Vagina (tissue), 2 donors: ENCODE measurements around the gene GBF1. TPM values are rescaled to one million over a fixed set of nuclear protein-coding genes. Genes with fewer than 3 reads are reported as not detected.

Source experiments
- DNase-seq, 2 donors: peaks; one replicate each; pipeline ENCODE4 v3.0.0-alpha.2; 2017; ENCODE audit errors: extremely low spot score in 2 of 2
- H3K27ac ChIP-seq: fragments of 200-600 bp; sonication (generic); one replicate; pipeline ENCODE4 v1.5.1; 2019
- H3K27me3 ChIP-seq: fragments of 200-600 bp; sonication (generic); one replicate; pipeline ENCODE4 v1.5.1; 2019
- H3K36me3 ChIP-seq, 2 donors: fragments of 200-600 bp; sonication (generic); one replicate each; pipeline ENCODE4 v1.5.1; 2017 to 2019
- H3K4me1 ChIP-seq: fragments of 200-600 bp; sonication (generic); one replicate; pipeline ENCODE4 v1.5.1; 2019
- H3K4me3 ChIP-seq, 2 donors: fragments of 200-600 bp; sonication (generic); 1 replicate in 1 of 2; 2 replicates in 1 of 2; pipeline ENCODE4 v1.5.1; 2016 to 2019
- H3K9me3 ChIP-seq: fragments of 200-600 bp; sonication (generic); one replicate; pipeline ENCODE4 v1.5.1; 2019
- POLR2A ChIP-seq, 2 donors: fragments of 450-650 bp; IDR thresholded peaks; one replicate each; pipeline ENCODE4 v1.6.1; 2017; ENCODE audit warnings: antibody characterized with exemption in 2 of 2, mild to moderate bottlenecking in 2 of 2, moderate library complexity in 2 of 2
- POLR2AphosphoS5 ChIP-seq, 2 donors: sonication (generic); formaldehyde crosslinking; IDR thresholded peaks; one replicate each; pipeline ENCODE4 v1.9.0; 2017; ENCODE audit warnings: antibody characterized with exemption in 2 of 2, mild to moderate bottlenecking in 2 of 2, low read depth in 1 of 2; ENCODE audit not compliant: insufficient read depth in 1 of 2
- intact Hi-C: fragments of 100-400 bp; cut with DNase I; formaldehyde crosslinking; loops from one replicate; pipeline ENCODE4 v1.15.1; 2023
- total RNA-seq: library from RNA; depleted of rRNA; stranded (reverse); fragments of >200 nt; gene quantifications from one replicate; pipeline ENCODE4 v1.2.3, GENCODE V29; 2016
- TF ChIP-seq, protein P1 (sequence below), 3 experiments: fragments of 450-650 bp in 2 of 3; fragments of 200-600 bp in 1 of 3; sonication (generic) in 1 of 3; IDR thresholded peaks; one replicate each; pipeline ENCODE4 v1.5.1; 2017 to 2019; ENCODE audit warnings: antibody characterized with exemption in 3 of 3, mild to moderate bottlenecking in 2 of 3, moderate library complexity in 2 of 3

GBF1 gene
- total RNA-seq, 1 donor from 2014 or later, result 48.9 TPM

DNA sequence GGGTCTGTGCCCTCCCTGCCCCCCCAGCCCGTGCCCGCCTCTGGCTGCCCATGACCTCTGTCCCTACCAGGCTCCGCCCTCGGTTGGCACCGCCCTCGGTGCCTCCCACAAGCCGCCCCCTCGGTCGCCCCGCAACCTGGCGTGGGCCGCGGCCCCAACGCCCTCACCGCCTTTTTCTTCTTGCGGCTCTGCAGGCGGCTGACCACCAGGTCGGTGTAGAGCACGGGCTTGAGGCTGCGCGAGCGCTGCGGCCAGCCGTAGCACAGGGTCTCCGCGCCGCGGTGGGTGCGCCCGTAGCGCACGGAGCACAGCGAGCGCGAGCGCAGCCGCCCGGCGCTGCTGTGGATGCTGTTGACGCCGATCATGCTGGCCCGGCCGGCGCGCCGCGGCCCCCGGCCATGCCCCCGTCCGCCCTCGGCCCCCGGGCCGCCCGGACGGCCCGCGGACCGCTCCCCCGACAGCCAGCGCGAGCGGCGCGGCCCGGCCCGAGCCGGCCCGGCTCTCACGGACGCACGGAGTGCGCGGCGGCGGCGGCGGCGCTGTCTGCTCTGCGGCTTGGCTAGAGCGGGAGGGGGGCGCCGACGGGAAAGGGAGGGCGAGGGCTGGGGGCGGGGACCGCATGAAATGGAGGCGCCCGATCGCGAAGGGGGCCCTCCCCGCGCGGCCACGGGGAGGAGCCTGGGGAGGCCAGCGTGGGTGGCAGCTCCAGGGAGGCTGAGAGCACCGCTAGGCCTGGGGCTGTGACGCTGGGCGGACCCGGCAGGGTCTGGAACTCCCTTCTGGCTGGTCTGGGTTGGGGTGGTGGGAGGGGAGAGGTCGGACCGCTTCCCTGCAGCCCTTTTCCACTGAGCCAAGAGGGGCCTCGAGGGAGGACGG lies 163.6 kb downstream of the GBF1 start:
- Histone ChIP-seq H3K9me3 (no peaks in the 10 kb centered on the region), H3K4me1 (peaks cover 27% of the 10 kb centered on the region), H3K4me3 (peak overlapping the region; percentile 40 to 49), H3K27ac (peak overlapping the region; percentile 73), H3K36me3 (no peaks in the 10 kb centered on the region), H3K27me3 (peaks cover 6% of the 10 kb centered on the region)
- DNase-seq, result no peak
- TF ChIP-seq, protein P1, sequence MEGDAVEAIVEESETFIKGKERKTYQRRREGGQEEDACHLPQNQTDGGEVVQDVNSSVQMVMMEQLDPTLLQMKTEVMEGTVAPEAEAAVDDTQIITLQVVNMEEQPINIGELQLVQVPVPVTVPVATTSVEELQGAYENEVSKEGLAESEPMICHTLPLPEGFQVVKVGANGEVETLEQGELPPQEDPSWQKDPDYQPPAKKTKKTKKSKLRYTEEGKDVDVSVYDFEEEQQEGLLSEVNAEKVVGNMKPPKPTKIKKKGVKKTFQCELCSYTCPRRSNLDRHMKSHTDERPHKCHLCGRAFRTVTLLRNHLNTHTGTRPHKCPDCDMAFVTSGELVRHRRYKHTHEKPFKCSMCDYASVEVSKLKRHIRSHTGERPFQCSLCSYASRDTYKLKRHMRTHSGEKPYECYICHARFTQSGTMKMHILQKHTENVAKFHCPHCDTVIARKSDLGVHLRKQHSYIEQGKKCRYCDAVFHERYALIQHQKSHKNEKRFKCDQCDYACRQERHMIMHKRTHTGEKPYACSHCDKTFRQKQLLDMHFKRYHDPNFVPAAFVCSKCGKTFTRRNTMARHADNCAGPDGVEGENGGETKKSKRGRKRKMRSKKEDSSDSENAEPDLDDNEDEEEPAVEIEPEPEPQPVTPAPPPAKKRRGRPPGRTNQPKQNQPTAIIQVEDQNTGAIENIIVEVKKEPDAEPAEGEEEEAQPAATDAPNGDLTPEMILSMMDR (IDR thresholded peaks at IDR 0.05), result no peak
- TF ChIP-seq POLR2A (IDR thresholded peaks at IDR 0.05), result no peak
- TF ChIP-seq POLR2AphosphoS5 (IDR thresholded peaks at IDR 0.05; ENCODE audit: insufficient read depth in 1 of 2, low read depth in 1 of 2), result peak in 1 of 2 donors; percentile 61
- intact Hi-C loops, result no loop called here

DNA sequence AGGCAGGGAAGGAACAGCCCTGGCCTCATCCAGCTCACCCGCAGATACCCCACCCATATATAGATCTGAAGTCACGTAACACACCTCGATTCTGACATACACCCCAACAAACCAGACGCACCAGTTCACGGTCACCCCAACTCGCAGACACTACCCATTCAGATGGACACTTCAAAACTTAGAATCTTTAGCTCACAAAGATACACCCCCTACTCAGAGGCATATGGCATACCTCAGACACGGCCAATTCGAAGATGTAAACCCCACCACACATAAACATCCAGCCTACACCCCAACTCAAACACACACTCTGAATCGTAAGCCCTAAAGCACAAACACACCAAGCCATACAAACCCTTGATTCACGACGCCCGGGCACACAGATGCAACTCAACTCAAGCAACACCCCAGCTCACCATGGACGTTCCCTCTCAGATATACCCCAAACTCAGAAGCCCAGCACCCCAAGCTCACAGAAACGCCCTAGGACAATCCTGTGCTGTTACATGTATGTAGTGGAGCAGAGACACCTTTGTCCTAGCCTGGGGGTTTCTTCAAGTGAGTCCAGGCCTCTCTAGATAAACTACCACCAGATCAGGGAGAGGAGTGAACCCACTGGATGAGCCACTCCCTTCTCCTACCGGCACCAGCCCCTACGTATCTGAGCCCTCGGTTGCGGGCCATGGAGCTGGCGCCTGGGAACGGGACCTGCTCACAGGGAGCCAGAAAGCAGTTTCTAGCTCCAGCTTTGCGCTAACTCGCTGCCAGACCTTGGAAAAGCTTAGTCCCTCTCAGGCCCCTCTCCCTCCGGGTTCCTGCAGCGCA lies 164.5 kb downstream of the GBF1 start:
- TF ChIP-seq POLR2A (IDR thresholded peaks at IDR 0.05) (no peak), POLR2AphosphoS5 (IDR thresholded peaks at IDR 0.05; ENCODE audit: insufficient read depth in 1 of 2, low read depth in 1 of 2) (peak in 1 of 2 donors; percentile 2)
- TF ChIP-seq, protein P1 (IDR thresholded peaks at IDR 0.05), result no peak
- intact Hi-C loops, result no loop called here
- H3K27ac ChIP-seq, result peak overlapping the region; percentile 73
- H3K36me3 ChIP-seq, result no peaks in the 10 kb centered on the region
- no peaks in the 10 kb centered on the region for H3K9me3 ChIP-seq
- peaks cover 6% of the 10 kb centered on the region for H3K27me3 ChIP-seq
- peak overlapping the region; percentile 40 to 49 for H3K4me3 ChIP-seq
- no peak for DNase-seq
- peaks cover 27% of the 10 kb centered on the region for H3K4me1 ChIP-seq

DNA sequence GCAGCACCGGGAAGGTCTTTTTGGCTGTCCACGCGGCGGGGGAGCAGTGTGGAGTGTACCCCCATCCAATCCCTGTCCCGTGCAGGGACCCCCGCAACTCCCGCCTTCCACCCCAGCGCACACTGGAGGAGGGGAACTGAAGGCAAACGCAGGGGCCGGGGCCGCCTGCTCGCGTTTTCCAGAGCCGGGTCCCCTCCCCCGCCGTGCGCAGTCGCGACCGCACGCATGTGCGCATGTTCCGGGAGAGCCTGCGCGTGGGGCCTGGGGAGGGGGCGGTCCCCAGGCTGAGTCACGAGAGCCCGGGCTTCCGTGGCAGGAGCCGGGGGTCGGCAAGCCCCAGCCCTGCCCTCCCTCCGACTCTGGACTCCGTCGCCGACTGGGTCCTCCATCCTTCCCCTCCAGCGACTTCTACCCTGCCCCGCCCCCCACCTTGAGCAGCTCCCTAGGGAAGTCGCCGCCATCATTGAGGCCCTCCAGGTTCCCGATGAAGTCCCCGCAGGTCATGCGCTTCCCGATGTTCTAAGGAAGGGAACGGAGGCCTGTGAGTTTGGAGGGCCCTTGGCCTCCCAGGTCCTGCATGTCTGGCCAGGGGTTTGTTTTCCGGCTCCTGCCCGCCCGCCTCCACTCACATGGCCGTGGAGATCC lies 165.2 kb downstream of the GBF1 start:
- H3K27ac ChIP-seq, result peak overlapping the region; percentile 73
- intact Hi-C loops, result no loop called here
- H3K4me1 ChIP-seq, result peaks cover 27% of the 10 kb centered on the region
- no peak for DNase-seq
- H3K9me3 ChIP-seq, result no peaks in the 10 kb centered on the region
- TF ChIP-seq POLR2AphosphoS5 (IDR thresholded peaks at IDR 0.05; ENCODE audit: insufficient read depth in 1 of 2, low read depth in 1 of 2), result peak in 1 of 2 donors; percentile 85
- peak in 1 of 2 donors; percentile 27 for TF ChIP-seq POLR2A (IDR thresholded peaks at IDR 0.05)
- TF ChIP-seq, protein P1 (IDR thresholded peaks at IDR 0.05), result no peak
- peaks cover 6% of the 10 kb centered on the region for H3K27me3 ChIP-seq
- no peaks in the 10 kb centered on the region for H3K36me3 ChIP-seq
- peak overlapping the region; percentile 40 to 49 for H3K4me3 ChIP-seq

DNA sequence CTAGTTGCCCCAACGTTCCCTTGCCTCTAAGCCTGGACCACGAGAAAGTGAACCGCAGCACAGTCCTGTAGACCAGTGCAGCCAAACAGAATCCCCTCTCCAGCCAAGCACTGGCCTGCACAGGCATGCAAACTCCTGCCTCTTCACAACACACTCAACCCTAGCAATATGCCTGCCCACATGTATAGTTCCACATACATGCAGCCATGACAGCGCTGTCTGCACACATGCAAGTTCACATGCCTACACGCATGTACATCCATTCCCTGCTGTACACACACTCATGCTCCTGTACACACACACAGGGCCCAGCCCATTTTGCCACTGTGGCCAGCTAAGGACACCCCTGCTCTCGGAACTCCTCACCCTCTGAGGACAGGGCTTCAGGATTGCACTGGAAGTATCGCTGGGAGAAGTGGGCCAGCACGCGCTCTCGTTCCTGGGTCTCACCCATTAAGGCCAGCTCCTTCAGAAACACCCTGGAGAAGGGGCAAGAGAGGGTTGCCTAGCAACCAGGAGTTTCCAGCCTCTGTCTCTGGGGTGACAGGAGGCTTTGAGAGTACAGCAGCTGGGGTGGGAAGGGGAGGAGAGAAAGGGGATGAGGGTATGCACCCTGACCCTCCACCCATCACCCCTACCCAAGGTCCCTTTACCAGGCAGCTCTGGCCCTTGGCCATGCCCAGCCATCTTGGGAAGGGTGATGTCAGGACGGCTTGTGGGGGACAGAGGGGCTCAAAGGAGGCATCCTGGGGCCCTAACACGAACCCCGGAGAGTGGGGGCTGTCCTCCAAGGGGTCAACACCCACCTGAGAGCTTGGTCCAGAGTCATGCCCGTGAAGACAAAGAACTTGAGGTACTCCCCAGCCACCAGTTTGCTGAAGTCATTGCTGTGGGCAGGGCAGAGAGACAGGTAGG lies 166.3 kb downstream of the GBF1 start:
- H3K36me3 ChIP-seq, result no peaks in the 10 kb centered on the region
- H3K4me1 ChIP-seq, result peaks cover 27% of the 10 kb centered on the region
- H3K27ac ChIP-seq, result no peak overlapping the region
- intact Hi-C loops, result no loop called here
- peaks cover 6% of the 10 kb centered on the region for H3K27me3 ChIP-seq
- no peaks in the 10 kb centered on the region for H3K9me3 ChIP-seq
- no peak for DNase-seq
- H3K4me3 ChIP-seq, result no peak overlapping the region
- TF ChIP-seq POLR2AphosphoS5 (IDR thresholded peaks at IDR 0.05; ENCODE audit: insufficient read depth in 1 of 2, low read depth in 1 of 2), result no peak
- no peak for TF ChIP-seq POLR2A (IDR thresholded peaks at IDR 0.05)
- TF ChIP-seq, protein P1 (IDR thresholded peaks at IDR 0.05), result no peak
